ENCODE results near the gene SLC26A8.

DNA sequence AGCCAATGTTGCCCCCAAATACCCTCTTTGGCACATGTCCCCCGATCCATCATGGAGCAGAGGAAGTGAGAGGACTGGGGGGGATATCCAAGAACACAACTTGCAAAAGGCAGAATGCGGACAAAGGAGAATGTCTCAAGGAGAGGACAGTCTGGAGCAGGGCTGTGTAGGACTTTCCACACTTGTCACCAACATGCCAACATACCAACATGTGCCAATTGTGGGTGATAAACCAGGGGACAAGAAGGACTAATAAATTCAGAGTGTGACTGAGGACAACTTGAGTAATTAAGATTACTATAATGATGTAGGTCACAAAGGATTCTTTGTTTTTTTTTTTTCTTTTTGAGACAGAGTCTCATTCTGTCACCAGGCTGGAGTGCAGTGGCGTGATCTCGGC, 8.8 kb downstream of the SLC26A8 start:
- no peak for TF ChIP-seq CTCF (IDR thresholded peaks at IDR 0.05)
- no peak for TF ChIP-seq POLR2AphosphoS5 (IDR thresholded peaks at IDR 0.05)

Data from stomach (tissue), 4 donors.